Tibial nerve (tissue), 4 donors: ENCODE results near the gene ANKRD18B.

Experiments
- CTCF ChIP-seq, 5 experiments: fragments of 200-600 bp in 3 of 5; fragments of 450-650 bp in 2 of 5; sonication (generic) in 3 of 5; IDR thresholded peaks; one replicate each; pipeline ENCODE4 v1.5.1; 2016 to 2019; ENCODE audit warnings: antibody characterized with exemption in 5 of 5, mild to moderate bottlenecking in 3 of 5, moderate library complexity in 2 of 5
- EP300 ChIP-seq, 2 donors: sonication (generic); formaldehyde crosslinking; IDR thresholded peaks; one replicate each; pipeline ENCODE4 v1.6.1; 2017; ENCODE audit warnings: antibody characterized with exemption in 2 of 2, mild to moderate bottlenecking in 1 of 2
- POLR2A ChIP-seq, 2 donors: fragments of 450-650 bp; IDR thresholded peaks; one replicate each; pipeline ENCODE4 v1.6.1; 2017; ENCODE audit warnings: antibody characterized with exemption in 2 of 2, mild to moderate bottlenecking in 2 of 2, moderate library complexity in 2 of 2

GRCh38 chr9:33476503-33476902 lies 47.5 kb upstream of the ANKRD18B start:
- no peak for TF ChIP-seq CTCF (IDR thresholded peaks at IDR 0.05)
- TF ChIP-seq POLR2A (IDR thresholded peaks at IDR 0.05) = no peak
- TF ChIP-seq EP300 (IDR thresholded peaks at IDR 0.05) = no peak
